NB4 (cell line): ENCODE measurements around the gene COQ5.
A peak's percentile ranks its signal among the peaks of the same experiment; 100 is the strongest.

ENCODE experiments used
- DNase-seq: peaks from one replicate; pipeline ENCODE4 v3.0.0; 2010; ENCODE audit warnings: low read depth
- H3K4me3 ChIP-seq: one replicate; pipeline ENCODE4 v1.5.1; 2011; ENCODE audit warnings: mild to moderate bottlenecking, low read depth, low read length, moderate library complexity
- MAX ChIP-seq: IDR thresholded peaks from 2 replicates; pipeline ENCODE4 v1.6.1; 2011; ENCODE audit warnings: low read depth, low read length
- MYC ChIP-seq: IDR thresholded peaks from 2 replicates; pipeline ENCODE4 v1.6.1; 2011; ENCODE audit warnings: low read depth, low read length
- POLR2A ChIP-seq: IDR thresholded peaks from 2 replicates; pipeline ENCODE4 v1.6.1; 2011; ENCODE audit warnings: mild to moderate bottlenecking; ENCODE audit not compliant: insufficient read length; ENCODE audit errors: extremely low read depth
- TF ChIP-seq, protein P1 (sequence below): IDR thresholded peaks from one replicate; pipeline ENCODE4 v1.5.1; 2012; ENCODE audit warnings: low read depth, low read length

COQ5 gene

DNA sequence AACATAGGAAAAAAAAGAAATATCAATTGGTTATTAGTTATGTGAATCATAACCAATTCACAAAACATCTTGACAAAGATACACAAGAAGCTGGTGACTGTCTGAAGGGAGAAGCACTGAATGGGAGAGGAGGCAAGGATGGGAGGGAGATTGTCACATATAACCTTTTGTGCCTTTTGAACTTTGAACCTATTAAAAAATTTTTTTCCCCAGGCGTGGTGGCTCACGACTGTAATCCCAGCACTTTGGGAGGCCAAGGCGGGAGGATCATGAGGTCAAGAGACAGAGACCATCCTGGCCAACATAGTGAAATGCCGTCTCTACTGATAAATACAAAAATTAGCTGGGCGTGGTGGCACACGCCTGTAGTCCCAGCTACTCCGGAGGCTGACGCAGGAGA is 20.4 kb downstream of the COQ5 start:
- H3K4me3 ChIP-seq: no peak overlapping the region
- DNase-seq: no peak
- TF ChIP-seq, protein P1, sequence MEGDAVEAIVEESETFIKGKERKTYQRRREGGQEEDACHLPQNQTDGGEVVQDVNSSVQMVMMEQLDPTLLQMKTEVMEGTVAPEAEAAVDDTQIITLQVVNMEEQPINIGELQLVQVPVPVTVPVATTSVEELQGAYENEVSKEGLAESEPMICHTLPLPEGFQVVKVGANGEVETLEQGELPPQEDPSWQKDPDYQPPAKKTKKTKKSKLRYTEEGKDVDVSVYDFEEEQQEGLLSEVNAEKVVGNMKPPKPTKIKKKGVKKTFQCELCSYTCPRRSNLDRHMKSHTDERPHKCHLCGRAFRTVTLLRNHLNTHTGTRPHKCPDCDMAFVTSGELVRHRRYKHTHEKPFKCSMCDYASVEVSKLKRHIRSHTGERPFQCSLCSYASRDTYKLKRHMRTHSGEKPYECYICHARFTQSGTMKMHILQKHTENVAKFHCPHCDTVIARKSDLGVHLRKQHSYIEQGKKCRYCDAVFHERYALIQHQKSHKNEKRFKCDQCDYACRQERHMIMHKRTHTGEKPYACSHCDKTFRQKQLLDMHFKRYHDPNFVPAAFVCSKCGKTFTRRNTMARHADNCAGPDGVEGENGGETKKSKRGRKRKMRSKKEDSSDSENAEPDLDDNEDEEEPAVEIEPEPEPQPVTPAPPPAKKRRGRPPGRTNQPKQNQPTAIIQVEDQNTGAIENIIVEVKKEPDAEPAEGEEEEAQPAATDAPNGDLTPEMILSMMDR: no peak
- no peak for TF ChIP-seq MYC
- TF ChIP-seq POLR2A: no peak
- no peak for TF ChIP-seq MAX

- TF ChIP-seq POLR2A (no peak), MAX (no peak), MYC (no peak)
- TF ChIP-seq, protein P1: no peak
- no peak overlapping the region for H3K4me3 ChIP-seq
- no peak for DNase-seq
These were observed 24.4 kb downstream of the COQ5 start for GRCh38 chr12:120504587-120504986.

DNA sequence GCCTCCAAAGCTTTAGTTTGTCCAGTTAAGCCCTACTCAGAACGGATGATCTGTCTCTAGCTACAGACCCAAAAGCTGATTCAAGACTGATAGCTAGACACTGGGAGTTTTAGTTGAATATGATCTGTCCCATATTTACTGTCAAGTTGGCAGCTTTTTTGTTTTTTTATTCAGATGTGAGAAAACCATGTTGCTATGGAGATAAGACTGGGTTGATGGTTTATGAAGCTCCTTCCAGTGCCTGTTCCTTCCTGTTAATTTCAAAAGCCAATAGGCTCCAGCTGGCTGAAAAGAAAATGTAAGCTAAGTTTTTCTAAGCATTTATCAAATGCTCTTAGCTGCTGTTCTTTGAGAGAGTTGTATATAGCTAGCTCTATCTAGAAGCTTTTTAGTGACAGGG is 28.4 kb downstream of the COQ5 start:
- no peak for TF ChIP-seq POLR2A
- TF ChIP-seq, protein P1: no peak
- TF ChIP-seq MYC: no peak
- no peak for TF ChIP-seq MAX
- DNase-seq: no peak
- no peak overlapping the region for H3K4me3 ChIP-seq

DNA sequence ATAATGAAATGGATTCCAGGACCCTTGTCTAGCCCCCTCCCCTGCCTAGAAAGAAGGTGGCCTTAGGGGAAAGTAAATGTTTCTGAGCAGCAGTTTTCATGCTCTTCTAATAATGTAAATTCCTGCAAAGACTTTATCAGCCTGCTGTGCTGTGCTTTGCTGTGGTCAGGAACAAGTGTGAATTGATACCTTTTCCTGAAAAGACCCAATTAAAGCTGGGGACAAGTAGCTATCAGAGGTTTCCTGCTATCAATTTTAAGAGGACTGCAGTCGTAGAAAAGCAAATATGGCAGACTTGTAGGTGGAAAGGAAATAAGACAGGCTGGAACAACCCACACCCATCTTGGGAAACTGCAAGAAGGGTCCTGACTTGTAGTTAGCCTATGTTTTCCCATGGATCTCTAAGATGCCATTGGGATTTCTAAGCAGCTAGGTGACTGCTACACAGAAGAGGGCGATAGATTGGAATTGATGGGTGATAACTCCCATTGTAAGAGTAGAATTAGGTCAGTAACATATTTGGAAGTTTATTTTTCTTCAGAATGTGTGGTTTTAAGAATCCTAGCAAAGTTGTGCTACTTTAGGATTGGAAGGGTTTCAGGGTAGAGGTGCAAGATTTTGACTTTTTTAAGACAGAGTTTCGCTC is 30.0 kb downstream of the COQ5 start:
- TF ChIP-seq, protein P1: no peak
- TF ChIP-seq MAX: no peak
- TF ChIP-seq MYC: no peak
- no peak for TF ChIP-seq POLR2A
- H3K4me3 ChIP-seq: no peak overlapping the region
- DNase-seq: peak; percentile 25

DNA sequence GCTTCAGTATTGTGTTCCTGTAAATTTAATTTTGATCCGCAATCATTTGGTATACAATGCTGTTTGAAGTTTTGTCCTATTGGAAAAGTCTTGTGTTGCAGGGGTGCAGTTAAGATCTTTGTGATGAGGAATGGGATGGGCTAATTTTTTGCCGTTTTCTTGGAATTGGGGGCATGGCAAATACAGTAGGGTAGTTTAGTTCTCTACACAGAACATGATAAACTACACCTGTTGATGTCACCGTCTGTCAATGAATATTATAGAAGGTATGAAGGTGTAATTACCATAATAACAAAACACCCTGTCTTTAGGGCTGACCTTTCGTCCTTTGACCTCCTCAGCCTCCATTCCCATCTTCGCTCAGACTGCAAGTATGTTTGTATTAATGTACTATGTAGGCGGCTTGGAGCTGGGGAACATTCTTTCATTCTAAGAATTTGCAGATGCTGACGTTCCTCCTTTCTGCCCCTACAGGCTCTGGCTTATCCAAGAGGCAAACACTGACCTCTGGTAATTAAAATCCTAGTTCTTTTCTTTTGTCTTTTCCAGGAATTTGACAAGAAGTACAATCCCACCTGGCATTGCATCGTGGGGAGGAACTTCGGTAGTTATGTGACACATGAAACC is 31.3 kb downstream of the COQ5 start:
- TF ChIP-seq MAX (no peak), MYC (no peak), POLR2A (no peak)
- TF ChIP-seq, protein P1: no peak

More for the DNA sequence above, 31.3 kb downstream of the COQ5 start:
- peak overlapping the region; percentile 87 for H3K4me3 ChIP-seq
- DNase-seq: no peak
